PFSK-1 (cell line): Measurements from ENCODE around the gene TGIF1.

Source experiments
- FOXP2 ChIP-seq: optimal IDR thresholded peaks from 2 replicates; pipeline ENCODE3; 2011; ENCODE audit warnings: borderline replicate concordance, control low read depth, inconsistent platforms; ENCODE audit not compliant: insufficient read depth; ENCODE audit errors: extremely low read length, extremely low read depth
- POLR2AphosphoS5 ChIP-seq: IDR thresholded peaks from 2 replicates; pipeline ENCODE4 v1.6.1; 2012; ENCODE audit warnings: low read depth, mild to moderate bottlenecking, control low read depth, low read length, moderate library complexity
- SIN3A ChIP-seq: IDR thresholded peaks from 2 replicates; pipeline ENCODE4 v1.6.1; 2012; ENCODE audit warnings: mild to moderate bottlenecking, low read length, moderate library complexity, borderline replicate concordance; ENCODE audit not compliant: insufficient read depth
- TAF1 ChIP-seq: IDR thresholded peaks from 2 replicates; pipeline ENCODE4 v1.6.1; 2012; ENCODE audit warnings: low read length, control low read depth, borderline replicate concordance; ENCODE audit not compliant: insufficient read depth
- TF ChIP-seq, protein P1 (sequence below), 2 experiments: IDR thresholded peaks; 2 replicates each; pipeline versions ENCODE4 v1.6.1 to v1.8.0; 2011 to 2012; ENCODE audit warnings: low read depth in 2 of 2, low read length in 2 of 2, control low read depth in 1 of 2, inconsistent platforms in 1 of 2, mild to moderate bottlenecking in 1 of 2, moderate library complexity in 1 of 2; ENCODE audit not compliant: insufficient read depth in 1 of 2

- TF ChIP-seq POLR2AphosphoS5 (no peak), SIN3A (no peak), TAF1 (no peak), FOXP2 (no peak)
- TF ChIP-seq, protein P1, sequence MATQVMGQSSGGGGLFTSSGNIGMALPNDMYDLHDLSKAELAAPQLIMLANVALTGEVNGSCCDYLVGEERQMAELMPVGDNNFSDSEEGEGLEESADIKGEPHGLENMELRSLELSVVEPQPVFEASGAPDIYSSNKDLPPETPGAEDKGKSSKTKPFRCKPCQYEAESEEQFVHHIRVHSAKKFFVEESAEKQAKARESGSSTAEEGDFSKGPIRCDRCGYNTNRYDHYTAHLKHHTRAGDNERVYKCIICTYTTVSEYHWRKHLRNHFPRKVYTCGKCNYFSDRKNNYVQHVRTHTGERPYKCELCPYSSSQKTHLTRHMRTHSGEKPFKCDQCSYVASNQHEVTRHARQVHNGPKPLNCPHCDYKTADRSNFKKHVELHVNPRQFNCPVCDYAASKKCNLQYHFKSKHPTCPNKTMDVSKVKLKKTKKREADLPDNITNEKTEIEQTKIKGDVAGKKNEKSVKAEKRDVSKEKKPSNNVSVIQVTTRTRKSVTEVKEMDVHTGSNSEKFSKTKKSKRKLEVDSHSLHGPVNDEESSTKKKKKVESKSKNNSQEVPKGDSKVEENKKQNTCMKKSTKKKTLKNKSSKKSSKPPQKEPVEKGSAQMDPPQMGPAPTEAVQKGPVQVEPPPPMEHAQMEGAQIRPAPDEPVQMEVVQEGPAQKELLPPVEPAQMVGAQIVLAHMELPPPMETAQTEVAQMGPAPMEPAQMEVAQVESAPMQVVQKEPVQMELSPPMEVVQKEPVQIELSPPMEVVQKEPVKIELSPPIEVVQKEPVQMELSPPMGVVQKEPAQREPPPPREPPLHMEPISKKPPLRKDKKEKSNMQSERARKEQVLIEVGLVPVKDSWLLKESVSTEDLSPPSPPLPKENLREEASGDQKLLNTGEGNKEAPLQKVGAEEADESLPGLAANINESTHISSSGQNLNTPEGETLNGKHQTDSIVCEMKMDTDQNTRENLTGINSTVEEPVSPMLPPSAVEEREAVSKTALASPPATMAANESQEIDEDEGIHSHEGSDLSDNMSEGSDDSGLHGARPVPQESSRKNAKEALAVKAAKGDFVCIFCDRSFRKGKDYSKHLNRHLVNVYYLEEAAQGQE (IDR thresholded peaks at IDR 0.05; ENCODE audit: insufficient read depth in 1 of 2, low read depth in 2 of 2, low read length in 2 of 2), result no peak
These were observed 24.5 kb upstream of the TGIF1 start for GRCh38 chr18:3425446-3425845.
